Esophagus (tissue), 2 donors: ENCODE measurements around the gene PMS1. TPM values are rescaled to one million over a fixed set of nuclear protein-coding genes. Genes with fewer than 3 reads are reported as not detected.

Experiments
- H3K27ac ChIP-seq, 2 donors: one replicate each; pipeline ENCODE4 v1.5.1; 2013; ENCODE audit warnings: low read depth in 2 of 2, mild to moderate bottlenecking in 2 of 2, inconsistent platforms in 1 of 2, low read length in 1 of 2, moderate library complexity in 1 of 2
- H3K27me3 ChIP-seq, 2 donors: one replicate each; pipeline ENCODE4 v1.6.1; 2013; ENCODE audit warnings: low read length in 2 of 2, control low read depth in 1 of 2, mild to moderate bottlenecking in 1 of 2; ENCODE audit not compliant: insufficient read depth in 2 of 2, control insufficient read depth in 1 of 2
- H3K36me3 ChIP-seq, 2 donors: one replicate each; pipeline ENCODE4 v1.6.1; 2013; ENCODE audit warnings: low read length in 1 of 2; ENCODE audit not compliant: control insufficient read depth in 2 of 2, insufficient read depth in 2 of 2
- H3K4me1 ChIP-seq, 2 donors: one replicate each; pipeline ENCODE4 v1.6.1; 2013; ENCODE audit warnings: low read length in 1 of 2; ENCODE audit not compliant: control insufficient read depth in 2 of 2, insufficient read depth in 2 of 2
- H3K4me3 ChIP-seq, 2 donors: one replicate each; pipeline ENCODE4 v1.5.1; 2013; ENCODE audit warnings: low read length in 2 of 2, mild to moderate bottlenecking in 2 of 2, low read depth in 1 of 2, moderate library complexity in 1 of 2
- H3K9me3 ChIP-seq, 2 donors: one replicate each; pipeline ENCODE4 v1.6.1; 2013; ENCODE audit warnings: mild to moderate bottlenecking in 2 of 2, low read depth in 1 of 2, low read length in 1 of 2, moderate library complexity in 1 of 2; ENCODE audit not compliant: control insufficient read depth in 2 of 2, insufficient read depth in 1 of 2
- WGBS, 2 donors: extraction: QIAGEN DNeasy Blood & Tissue Kit; methylation state at CpG; one replicate each; pipeline ENCODE4 v1.1.7; 2013; 5-methylcytosine and 5-hydroxymethylcytosine counted together
- polyA plus RNA-seq, 2 donors: library from polyadenylated mRNA; stranded (reverse); fragments of 200-250 nt; gene quantifications; one replicate each; pipeline ENCODE4 v1.2.3, GENCODE V29; 2013
- donor health status: healthy with polysubstance abuse.
- donor health status: Bipolar disorder and iron deficiency.

The PMS1 gene
- polyA plus RNA-seq, 2 donors: 4.3 to 11.0 TPM

GRCh38 chr2:189802396-189802912, 18.2 kb downstream of the PMS1 start:
- Histone ChIP-seq H3K9me3 (no peaks in the 10 kb centered on the region), H3K27ac (no peak overlapping the region), H3K27me3 (no peaks in the 10 kb centered on the region), H3K4me3 (no peak overlapping the region), H3K36me3 (peaks cover 0 to 3% of the 10 kb centered on the region in 2 donors), H3K4me1 (no peaks in the 10 kb centered on the region)
- 91% methylated on average over 2 of the region's 2 CpGs for WGBS, 2 donors

DNA sequence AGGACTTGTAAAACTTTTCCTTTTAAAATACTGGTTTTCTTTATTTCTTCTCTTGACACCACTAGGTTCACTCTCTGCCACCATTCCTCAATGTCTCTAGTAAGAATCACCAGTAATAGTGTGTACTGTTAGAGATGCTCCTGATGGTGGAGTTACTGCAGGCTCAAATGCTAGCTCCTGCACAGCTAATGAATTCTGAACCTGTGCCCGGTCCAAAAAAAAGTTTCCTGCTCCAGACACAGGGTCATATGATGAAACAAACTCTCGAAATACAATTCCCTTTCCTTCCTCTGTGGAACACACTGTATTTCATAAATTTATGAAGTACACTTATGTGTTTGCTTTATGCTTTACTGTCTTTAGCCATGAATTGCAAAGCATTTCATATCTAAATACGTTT, 19.2 kb downstream of the PMS1 start:
- Histone ChIP-seq H3K9me3 (no peaks in the 10 kb centered on the region), H3K27ac (no peak overlapping the region), H3K4me1 (no peaks in the 10 kb centered on the region), H3K36me3 (peaks cover 0 to 3% of the 10 kb centered on the region in 2 donors), H3K4me3 (no peak overlapping the region), H3K27me3 (no peaks in the 10 kb centered on the region)
- 87 to 88% methylated on average over 3 of the region's 3 CpGs for WGBS, 2 donors

GRCh38 chr2:189818249-189819038, 34.2 kb downstream of the PMS1 start:
- H3K4me3 ChIP-seq: no peak overlapping the region
- H3K27ac ChIP-seq: no peak overlapping the region
- 81 to 84% methylated on average over 3 of the region's 3 CpGs for WGBS, 2 donors
- no peaks in the 10 kb centered on the region for H3K36me3 ChIP-seq
- no peaks in the 10 kb centered on the region for H3K27me3 ChIP-seq
- H3K9me3 ChIP-seq: no peaks in the 10 kb centered on the region
- H3K4me1 ChIP-seq: no peaks in the 10 kb centered on the region

DNA sequence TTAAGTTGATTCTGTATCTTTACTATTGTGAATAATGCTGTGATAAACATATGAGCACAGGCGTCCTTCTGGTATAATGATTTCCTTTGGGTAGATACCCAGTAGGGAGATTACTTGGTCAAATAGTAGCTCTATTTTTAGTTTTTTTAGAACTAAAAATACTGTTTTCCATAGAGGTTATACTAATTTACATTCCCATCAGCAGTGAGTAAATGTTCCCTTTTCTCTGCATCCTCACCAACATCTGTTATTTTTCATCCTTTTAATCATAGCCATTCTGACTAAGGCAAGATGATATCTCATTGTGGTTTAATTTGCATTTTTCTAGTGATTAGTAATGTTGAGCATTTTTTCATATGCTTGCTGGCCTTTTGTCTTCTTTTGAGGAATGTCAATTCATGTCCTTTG, 35.1 kb downstream of the PMS1 start:
- H3K27me3 ChIP-seq: no peaks in the 10 kb centered on the region

DNA sequence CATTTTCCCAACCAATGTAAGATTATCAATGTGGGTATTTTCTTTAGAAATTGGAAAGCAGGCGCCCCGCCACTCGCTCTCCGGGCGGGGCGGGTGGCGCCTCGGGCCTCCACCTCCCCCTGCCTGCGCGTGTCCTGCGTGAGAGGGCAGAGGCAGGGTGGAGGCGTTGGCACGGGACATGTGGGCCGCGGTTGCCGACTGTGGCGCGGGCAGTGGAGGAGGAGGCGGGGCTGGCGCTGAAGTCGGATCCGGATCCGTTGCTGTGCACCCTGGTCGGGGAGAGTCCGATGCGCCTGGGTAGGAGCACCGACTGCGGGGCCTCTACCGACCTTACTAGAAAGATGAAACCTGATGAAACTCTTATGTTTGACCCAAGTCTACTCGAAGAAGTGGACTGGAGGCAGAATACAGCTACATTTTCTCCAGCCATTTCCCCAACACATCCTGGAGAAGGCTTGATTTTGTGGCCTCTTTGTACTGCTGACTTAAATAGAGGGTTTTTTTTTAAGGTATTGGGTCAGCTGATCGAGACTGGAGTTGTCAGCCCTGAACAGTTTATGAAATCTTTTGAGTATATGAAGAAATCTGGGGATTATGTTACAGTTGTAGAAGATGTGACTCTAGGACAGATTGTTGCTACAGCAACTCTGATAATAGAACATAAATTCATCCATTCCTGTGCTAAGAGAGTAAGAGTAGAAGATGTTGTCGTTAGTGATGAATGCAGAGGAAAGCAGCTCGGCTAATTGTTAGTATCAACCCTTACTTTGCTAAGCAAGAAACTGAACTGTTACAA, 37.9 kb downstream of the PMS1 start:
- WGBS, 2 donors: 96% methylated on average over 33 of the region's 33 CpGs
- Histone ChIP-seq H3K4me1 (no peaks in the 10 kb centered on the region), H3K27me3 (no peaks in the 10 kb centered on the region), H3K4me3 (no peak overlapping the region), H3K9me3 (no peaks in the 10 kb centered on the region), H3K36me3 (no peaks in the 10 kb centered on the region), H3K27ac (no peak overlapping the region)

More for the DNA sequence above, 35.1 kb downstream of the PMS1 start:
- Histone ChIP-seq H3K4me3 (no peak overlapping the region), H3K4me1 (no peaks in the 10 kb centered on the region), H3K27ac (no peak overlapping the region), H3K36me3 (no peaks in the 10 kb centered on the region), H3K9me3 (no peaks in the 10 kb centered on the region)
- 82 to 91% methylated on average over 1 of the region's 1 CpG for WGBS, 2 donors

- Histone ChIP-seq H3K4me3 (no peak overlapping the region), H3K27me3 (no peaks in the 10 kb centered on the region), H3K4me1 (no peaks in the 10 kb centered on the region), H3K9me3 (no peaks in the 10 kb centered on the region), H3K36me3 (no peaks in the 10 kb centered on the region), H3K27ac (no peak overlapping the region)
- WGBS, 2 donors: 73 to 89% methylated on average over 3 of the region's 3 CpGs
Observed at GRCh38 chr2:189824694-189825396, 40.6 kb downstream of the PMS1 start.

GRCh38 chr2:189826039-189826438, 41.8 kb downstream of the PMS1 start:
- H3K4me1 ChIP-seq: no peaks in the 10 kb centered on the region
- WGBS, 2 donors: 96 to 99% methylated on average over 5 of the region's 5 CpGs
- no peak overlapping the region for H3K27ac ChIP-seq
- H3K27me3 ChIP-seq: no peaks in the 10 kb centered on the region
- H3K4me3 ChIP-seq: no peak overlapping the region
- H3K9me3 ChIP-seq: no peaks in the 10 kb centered on the region
- no peaks in the 10 kb centered on the region for H3K36me3 ChIP-seq

DNA sequence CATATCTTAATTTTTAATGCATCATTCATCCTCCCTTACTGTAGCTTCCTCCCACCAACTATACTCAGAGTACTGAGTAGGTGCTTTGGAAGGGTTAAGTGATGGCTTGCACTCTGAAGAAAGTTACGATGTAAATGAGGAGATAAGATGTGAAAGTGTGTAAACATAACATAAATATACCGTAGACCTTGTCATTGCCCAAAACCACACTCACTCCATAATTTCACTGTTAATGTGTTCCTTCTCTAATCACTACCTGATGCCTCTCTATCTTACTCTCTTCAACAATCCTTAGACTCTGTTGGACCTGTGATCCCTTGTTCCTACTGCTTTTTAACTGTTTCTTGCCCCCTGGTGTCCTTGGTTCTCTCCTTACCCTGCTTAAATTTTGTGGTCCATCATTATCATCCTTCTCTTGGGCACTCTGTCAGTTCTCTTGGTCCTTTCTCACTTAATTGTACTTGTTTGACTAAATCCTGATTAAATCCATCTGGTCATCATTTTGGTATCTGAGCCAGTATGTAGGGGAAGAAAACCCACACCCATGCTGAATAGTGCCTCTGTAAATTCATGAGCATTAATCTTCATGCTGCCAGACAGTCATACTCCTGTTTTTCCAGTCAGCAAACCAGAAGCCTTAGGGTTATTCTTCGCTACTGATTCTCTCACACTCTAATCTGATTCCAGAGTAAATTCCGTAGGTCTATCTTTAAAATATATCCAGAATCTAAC, 45.0 kb downstream of the PMS1 start:
- H3K4me3 ChIP-seq: no peak overlapping the region
- H3K27me3 ChIP-seq: no peaks in the 10 kb centered on the region
- H3K9me3 ChIP-seq: no peaks in the 10 kb centered on the region
- H3K36me3 ChIP-seq: no peaks in the 10 kb centered on the region
- H3K4me1 ChIP-seq: no peaks in the 10 kb centered on the region
- 84 to 85% methylated on average over 4 of the region's 4 CpGs for WGBS, 2 donors
- H3K27ac ChIP-seq: no peak overlapping the region

- no peaks in the 10 kb centered on the region for H3K36me3 ChIP-seq
- H3K4me3 ChIP-seq: no peak overlapping the region
- WGBS, 2 donors: 97 to 98% methylated on average over 1 of the region's 1 CpG
- no peaks in the 10 kb centered on the region for H3K27me3 ChIP-seq
- no peak overlapping the region for H3K27ac ChIP-seq
- H3K4me1 ChIP-seq: no peaks in the 10 kb centered on the region
- H3K9me3 ChIP-seq: no peaks in the 10 kb centered on the region
Observed at GRCh38 chr2:189830510-189830909, 46.3 kb downstream of the PMS1 start.
